RPMI8226 (cell line): Measurements from ENCODE around the gene IQCH.
"Not testable (repeated sequence)": the region's sequence is repeated elsewhere in the genome, so short reads cannot be mapped to it uniquely, and the experiment has no call there.

Experiments
- DNase-seq: peaks from one replicate; pipeline ENCODE4 v3.0.0-alpha.2; 2015

Gene IQCH

DNA sequence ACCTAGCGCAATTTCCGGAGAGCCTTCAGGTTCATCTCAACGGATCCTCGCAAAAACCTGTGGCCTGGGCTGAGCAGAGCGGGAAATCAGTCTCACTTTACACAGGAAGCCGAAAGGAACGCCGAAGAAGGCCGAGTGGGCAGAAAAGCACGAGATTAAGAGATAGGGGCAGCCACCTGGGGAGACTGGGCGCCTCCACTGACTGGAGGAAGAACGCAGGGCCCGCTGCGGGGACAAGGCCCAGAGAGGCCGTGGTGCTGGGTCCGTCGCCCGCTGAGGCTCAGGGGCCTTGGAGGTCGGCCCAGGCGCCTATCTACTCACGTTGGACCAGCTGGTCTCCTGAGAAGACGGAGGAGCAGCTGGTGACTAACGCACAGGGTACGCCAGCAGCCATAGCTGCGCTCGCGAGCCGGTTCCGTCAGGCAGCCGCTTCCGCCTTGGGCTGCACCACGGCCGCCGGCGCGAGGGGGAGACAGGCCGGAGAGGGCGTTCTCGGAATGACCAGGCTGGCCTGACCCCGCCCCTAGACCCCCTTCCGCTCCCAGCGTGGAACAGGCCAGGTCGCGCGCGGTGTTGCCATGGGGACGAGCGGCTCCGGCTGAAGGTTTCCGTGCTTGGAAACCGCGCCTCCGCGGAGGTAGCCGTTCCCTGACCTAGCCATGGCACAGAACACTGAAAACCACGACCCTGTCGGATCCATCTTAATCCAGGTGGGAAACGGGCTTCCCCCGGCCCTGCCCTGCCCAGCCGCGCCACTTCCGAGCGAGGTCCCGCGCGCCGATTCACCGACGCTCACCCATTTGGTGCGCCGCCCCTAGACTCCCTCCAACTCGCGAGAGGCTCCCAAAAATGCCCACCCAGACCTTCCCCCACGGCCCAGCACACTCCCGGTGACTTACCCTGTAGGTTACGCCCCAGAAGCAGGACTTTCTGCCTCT is at the start of gene IQCH, which contains the start of gene AAGAB:
Gene IQCH (plus strand): TSS at position 549 of the 938 bp plus-strand sequence. CDS start 111 bp downstream, at position 660.
Gene AAGAB (minus strand): TSS at position 424 of the 938 bp plus-strand sequence. CDS start 30 bp downstream, at position 394.
- peak; percentile 100 for DNase-seq

DNA sequence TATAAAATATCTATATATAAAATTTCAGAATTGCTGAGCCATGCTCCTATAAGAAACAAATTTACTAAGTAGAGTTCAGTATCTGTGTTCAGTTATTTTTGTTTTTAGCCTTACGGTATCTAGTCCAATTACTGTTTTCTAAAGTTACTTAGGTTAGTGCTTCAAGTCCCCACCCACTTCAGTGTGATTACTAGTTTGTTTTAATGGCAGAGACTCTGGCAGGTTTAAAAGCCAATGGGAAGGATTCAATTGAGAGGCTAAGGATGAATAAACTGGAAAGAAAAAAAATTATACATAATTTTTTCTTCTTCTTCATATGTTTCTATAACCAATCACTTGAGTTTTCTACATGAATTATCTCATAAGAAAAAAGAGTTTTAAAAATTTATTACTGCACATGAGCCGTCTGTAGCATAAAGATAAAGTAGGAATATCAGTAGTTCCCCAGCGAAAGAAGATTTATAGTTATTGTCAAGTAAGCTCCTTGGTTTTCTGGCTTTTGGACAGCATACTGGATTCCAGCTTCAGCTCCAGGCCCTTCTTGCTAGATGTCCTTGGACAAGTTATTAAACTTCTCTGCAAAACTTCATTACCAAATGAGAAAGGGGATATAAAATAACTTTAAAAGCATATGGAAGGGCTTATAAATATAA is 46.9 kb upstream of the IQCH start:
- no peak for DNase-seq

- DNase-seq = no peak
Observed at GRCh38 chr15:67208396-67208795, 46.2 kb upstream of the IQCH start.

DNA sequence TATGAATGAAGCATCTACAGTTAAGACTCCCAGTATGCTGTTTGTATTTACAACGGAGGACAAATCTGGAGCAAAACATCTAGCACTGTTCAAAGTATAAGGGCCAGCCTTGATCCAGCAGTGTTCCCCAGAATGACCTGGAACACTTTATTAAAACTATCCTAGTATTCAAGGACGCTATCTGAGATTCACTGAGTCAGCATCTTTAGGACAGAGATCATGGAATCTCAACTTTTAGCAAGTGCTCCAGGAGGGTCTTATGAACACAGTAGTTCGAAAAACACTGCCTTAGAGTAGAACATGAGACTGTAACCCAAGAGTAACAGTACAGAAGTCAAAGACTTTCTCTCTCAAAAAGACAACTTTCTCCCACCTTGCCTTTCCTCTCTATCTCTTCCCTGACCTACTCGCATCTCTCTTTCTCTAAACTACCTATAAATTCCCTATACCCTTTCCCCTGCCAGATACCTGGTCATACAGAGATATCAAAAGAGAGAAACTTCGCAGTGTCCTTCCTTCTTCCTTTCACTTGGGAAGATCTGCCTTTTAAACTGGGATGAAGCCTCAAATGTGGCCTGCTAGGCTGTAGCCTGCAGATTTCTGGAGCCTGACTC is 43.9 kb upstream of the IQCH start:
- DNase-seq = no peak

DNA sequence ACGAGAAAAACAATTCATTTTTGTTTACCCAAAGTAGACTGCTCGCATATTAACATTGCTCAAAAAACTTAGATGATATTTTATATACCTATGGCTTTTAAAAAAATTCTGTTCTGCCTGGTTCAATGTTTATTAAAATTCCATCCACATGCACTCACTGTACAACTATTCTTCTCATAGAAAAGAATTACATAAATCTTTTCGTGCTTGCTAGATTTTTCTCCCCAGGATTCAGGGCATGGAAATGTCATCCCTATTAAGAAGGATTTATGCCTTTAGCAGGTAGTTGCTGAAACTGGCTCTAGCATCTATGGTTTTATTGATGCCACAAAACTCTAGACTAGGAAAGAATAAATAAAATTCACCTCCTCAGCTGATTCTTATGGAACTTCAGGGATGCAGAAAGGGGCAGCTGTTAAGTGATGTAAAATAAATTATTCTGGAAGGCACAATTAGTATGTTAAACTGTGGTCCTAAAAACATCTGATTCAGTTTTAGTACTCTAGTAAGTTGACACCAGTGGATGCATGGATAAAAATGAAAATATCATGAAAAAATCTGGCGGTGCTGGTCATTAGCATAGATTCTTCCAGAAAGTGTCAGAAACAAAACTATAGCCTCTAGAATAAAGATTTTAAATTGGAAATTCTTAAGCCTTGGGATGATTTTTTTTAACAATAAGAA is 41.8 kb upstream of the IQCH start:
- DNase-seq = no peak

DNA sequence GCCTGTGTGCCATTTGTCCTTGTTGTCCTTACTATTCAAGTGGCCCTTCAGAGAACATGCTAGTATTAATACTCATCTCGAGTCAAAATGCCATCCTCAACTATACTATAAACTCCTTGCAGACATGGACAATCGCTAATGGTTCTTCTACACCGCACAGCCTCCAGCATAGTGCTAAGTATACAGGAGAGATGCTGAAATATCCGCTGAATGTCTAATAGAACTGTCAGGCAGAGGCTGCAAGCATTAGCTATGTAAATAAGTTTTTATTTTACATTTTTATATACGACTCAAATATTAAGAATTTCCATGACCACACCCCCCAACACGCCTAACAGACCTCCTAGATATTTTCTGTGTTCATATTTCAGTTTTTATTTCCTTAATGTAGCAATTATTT is 39.5 kb upstream of the IQCH start:
- DNase-seq = no peak

GRCh38 chr15:67216859-67217258 is 37.7 kb upstream of the IQCH start:
- DNase-seq = no peak

DNA sequence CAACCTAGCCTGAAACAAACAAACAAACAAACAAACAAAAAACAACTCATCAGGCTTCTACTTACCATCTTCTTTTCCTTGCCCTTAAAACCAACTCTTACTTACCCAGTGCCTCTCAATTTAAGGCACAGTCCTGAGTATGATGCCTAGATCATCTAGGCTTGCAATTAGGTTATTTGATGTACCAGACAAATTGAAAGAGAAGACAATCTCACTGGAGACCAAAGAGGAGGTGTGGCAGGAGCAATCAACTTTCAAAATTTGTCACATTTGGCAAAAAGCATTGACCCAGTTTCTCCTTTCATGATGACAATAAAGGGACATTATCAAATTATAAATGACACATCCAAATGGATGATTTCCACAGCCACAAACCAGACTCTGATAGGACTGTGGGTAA is 36.2 kb upstream of the IQCH start:
- no peak for DNase-seq

- DNase-seq = no peak
Observed at GRCh38 chr15:67219288-67219687, 35.3 kb upstream of the IQCH start.

DNA sequence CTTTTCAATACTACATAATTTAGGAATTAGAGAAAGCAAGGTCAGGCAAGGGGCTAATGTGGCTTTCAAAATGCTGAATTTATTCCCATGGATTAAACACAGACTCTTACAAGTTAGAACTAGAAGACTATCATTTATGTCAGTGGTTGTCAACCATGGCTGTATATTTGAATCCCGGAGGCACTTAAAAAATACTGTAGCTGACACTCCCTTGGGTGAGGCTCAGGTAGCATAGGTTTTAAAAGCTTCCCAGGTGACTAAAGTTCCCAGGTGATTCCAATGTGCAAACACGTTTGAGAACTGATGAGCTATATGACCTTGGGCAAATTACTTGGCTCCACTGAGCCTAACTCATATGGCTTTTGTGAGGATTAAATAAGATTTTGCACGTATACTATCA is 29.7 kb upstream of the IQCH start:
- DNase-seq = no peak

DNA sequence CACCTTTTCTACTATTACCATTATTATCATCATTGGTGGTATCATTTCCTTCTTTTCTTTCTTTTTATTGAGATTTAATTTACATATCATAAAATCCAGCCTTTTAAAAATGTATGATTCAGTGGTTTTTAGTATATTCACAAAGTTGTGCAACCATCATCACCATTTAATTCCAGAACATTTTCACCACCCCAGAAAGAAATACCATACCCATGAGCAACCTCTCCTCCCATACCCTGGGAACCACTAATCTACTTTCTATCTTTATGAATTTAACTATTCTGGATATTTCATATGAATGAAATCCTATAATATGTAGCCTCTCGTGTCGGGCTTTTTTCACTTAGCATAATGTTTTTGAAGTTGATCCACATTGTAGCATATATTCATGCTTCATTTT is 29.2 kb upstream of the IQCH start:
- DNase-seq = no peak

DNA sequence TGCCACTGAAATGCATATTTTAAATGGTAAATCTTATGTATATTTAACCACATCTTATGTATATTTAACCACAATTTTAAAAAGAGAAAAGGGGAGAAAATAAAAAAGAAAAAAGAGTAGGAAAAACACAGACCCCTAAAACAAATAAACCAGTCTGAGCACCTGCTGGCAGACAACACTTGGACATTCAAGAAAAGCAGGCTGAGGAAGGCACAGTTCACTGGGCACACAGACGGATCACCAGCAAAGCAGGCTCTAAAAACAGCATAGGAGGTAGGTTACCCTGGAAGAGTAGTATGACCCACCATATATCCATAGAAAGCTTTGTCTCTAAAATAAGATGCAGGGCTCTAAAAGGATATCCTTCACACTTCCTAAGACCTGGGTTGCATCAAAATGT is 27.2 kb upstream of the IQCH start:
- no peak for DNase-seq

DNA sequence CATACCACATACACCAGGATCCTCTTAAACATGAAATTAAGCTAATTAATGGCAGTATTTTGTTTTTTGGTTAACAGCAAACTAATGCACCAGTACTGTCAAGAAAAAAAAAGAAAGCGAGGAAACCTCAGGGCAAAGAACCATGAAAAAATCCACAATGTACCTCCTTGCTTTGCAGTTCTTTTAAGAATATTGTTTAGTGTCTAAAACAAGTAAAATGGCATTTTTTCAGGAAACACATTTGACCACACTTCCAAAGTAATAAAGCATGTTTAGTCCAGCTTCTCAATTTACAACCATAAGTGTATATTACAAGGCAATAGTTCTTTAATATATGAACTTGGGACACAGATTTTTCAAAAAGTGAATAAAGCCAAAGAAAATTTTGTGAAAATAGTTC is 26.7 kb upstream of the IQCH start:
- no peak for DNase-seq

DNA sequence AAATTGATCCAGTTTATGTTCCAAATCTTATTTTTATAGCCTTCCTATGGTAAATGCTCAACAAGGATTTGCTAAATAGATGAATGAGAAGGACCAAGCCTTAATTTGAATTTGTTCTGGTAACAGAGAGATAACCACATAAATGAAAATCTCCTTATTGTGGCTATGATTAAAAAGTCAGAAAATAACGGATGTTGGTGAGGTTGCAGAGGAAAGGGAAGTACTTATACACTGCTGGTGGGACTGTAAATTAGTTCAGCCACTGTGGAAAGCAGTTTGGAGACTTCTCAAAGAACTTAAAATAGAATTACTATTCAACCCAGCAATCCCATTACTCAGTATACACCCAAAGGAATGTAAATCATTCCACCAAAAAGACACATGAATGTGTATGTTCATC is 26.3 kb upstream of the IQCH start:
- DNase-seq = no peak

DNA sequence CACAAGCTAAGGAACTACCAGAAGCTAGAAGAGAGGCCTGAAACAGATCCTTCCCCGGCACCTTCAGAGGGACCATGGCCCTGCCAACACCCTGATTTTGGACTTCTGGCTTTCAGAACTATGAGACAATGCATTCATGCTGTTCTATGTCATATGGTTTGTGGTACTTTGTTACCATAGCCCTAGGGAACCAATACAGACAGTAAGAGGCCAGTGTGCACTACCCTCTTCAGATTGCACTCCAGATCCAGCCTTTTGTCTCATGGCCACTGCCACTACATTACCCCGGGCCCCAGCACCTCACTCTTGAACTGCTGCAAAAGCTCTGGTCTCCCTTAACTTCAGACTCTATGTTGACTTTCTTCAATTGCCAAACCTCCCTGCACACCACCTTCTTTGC is 24.1 kb upstream of the IQCH start:
- DNase-seq = no peak

- DNase-seq = no peak
Observed at GRCh38 chr15:67232591-67232990, 22.0 kb upstream of the IQCH start.

GRCh38 chr15:67240235-67241131 is 14.1 kb upstream of the IQCH start:
- DNase-seq = peak; percentile 45

DNA sequence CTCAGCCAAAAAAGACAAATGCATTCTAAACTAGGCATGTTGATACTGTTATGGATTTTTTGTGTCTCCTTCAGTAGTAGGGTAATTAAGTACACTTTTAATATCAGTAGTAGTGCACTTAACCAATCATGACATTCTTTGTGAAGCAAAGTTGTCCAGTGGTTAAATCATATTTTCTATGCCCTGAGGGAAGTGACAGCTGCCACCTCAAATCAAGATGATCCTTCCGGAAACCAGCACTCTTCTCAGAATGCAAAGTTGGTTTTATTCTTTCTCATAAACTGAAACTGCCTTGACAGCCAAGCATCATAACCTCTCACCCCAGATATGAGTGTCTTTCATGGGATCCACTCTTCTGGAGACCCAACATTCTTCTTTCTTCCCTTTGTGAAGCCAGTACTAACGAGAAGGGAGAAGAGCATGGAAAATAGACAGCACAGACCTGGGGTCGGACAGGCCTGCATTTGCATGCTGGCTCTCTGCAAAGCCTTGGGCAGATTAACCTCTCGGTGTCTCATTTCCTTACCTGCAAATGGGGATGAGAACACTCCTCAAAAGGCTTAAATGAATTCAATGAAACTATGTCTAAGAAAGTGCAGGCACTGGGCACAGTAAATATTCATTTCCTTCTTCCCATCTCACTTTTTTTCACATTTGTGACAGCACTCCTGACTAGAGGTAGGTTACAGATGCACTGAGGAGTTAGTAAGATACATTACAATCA is 13.3 kb upstream of the IQCH start:
- DNase-seq = peak; percentile 35

GRCh38 chr15:67242708-67243111 is 11.9 kb upstream of the IQCH start:
- DNase-seq = no peak

GRCh38 chr15:67244971-67245478 is 9.6 kb upstream of the IQCH start:
- no peak for DNase-seq

DNA sequence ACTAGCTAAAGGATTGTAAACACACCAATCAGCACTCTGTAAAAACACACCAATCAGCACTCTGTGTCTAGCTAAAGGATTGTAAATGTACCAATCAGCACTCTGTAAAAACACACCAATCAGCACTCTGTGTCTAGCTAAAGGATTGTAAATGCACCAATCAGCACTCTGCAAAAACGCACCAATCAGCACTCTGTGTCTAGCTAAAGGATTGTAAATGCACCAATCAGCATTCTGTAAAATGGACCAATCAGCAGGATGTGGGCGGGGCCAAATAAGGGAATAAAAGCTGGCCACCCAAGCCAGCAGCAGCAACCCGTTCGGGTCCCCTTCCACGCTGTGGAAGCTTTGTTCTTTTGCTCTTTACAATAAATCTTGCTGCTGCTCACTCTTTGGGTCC is 8.0 kb upstream of the IQCH start:
- not testable (repeated sequence) for DNase-seq
